SK-N-SH (cell line): Measurements from ENCODE around the gene ZNF236. TPM values are rescaled to one million over a fixed set of nuclear protein-coding genes. Genes with fewer than 3 reads are reported as not detected.

Experiments
- CTCF ChIA-PET: fragments of 300-600, 350-600 bp; formaldehyde crosslinking; extraction: SDS; loops from one replicate; lab custom pipeline; 2021; lab: Yijun Ruan, JAX
- POLR2A ChIA-PET: fragments of 350-600 bp; sonication (Branson Sonifier 250); formaldehyde crosslinking; extraction: SDS; loops from one replicate; lab custom pipeline; 2020; ENCODE audit warnings: antibody characterized with exemption, inconsistent platforms; lab: Yijun Ruan, JAX
- DNase-seq: peaks from one replicate; pipeline ENCODE4 v3.0.0; 2012
- H2AFZ ChIP-seq: fragments of 200-600 bp; sonication (generic); 2 replicates; pipeline ENCODE4 v1.8.1; 2016; ENCODE audit warnings: antibody characterized with exemption, mild to moderate bottlenecking, low read depth
- H3F3A ChIP-seq: fragments of 200-600 bp; sonication (generic); replicated peaks from 2 replicates; pipeline ENCODE3; 2016; ENCODE audit warnings: antibody characterized with exemption, mild to moderate bottlenecking; ENCODE audit not compliant: insufficient read depth
- H3K27ac ChIP-seq, 2 experiments: fragments of 200-500 bp in 1 of 2; fragments of 200-600 bp in 1 of 2; sonication (Bioruptor generic) in 1 of 2; sonication (generic), shearing (Covaris generic) in 1 of 2; 2 replicates each; pipeline versions ENCODE4 v1.5.1 to v1.6.1; 2014 to 2016; ENCODE audit warnings: low read depth in 2 of 2, inconsistent platforms in 1 of 2, low read length in 1 of 2, mild to moderate bottlenecking in 1 of 2, mixed read lengths in 1 of 2
- H3K27me3 ChIP-seq: fragments of 200-600 bp; sonication (generic), shearing (Covaris generic); 2 replicates; pipeline ENCODE4 v1.6.1; 2016; ENCODE audit warnings: mixed run types; ENCODE audit not compliant: insufficient read depth
- H3K36me3 ChIP-seq, 2 experiments: fragments of 200-500 bp in 1 of 2; fragments of 200-600 bp in 1 of 2; sonication (Bioruptor generic) in 1 of 2; sonication (generic) in 1 of 2; replicated peaks in 1 of 2; 2 replicates each; pipeline versions ENCODE3 to v1.5.1; 2014 to 2016; ENCODE audit warnings: low read length in 1 of 2, mild to moderate bottlenecking in 1 of 2; ENCODE audit not compliant: insufficient read depth in 2 of 2, control insufficient read depth in 1 of 2
- H3K4me1 ChIP-seq, 2 experiments: fragments of 200-500 bp in 1 of 2; fragments of 200-600 bp in 1 of 2; sonication (Bioruptor generic) in 1 of 2; sonication (generic), shearing (Covaris generic) in 1 of 2; 2 replicates each; pipeline versions ENCODE4 v1.5.1 to v1.6.1; 2014 to 2016; ENCODE audit warnings: low read depth in 1 of 2, low read length in 1 of 2, mixed run types in 1 of 2; ENCODE audit not compliant: insufficient read depth in 2 of 2, control insufficient read depth in 1 of 2
- H3K4me2 ChIP-seq: fragments of 200-600 bp; sonication (generic), shearing (Covaris generic); 2 replicates; pipeline ENCODE4 v1.6.1; 2017; ENCODE audit warnings: mixed run types
- H3K4me3 ChIP-seq, 2 experiments: fragments of 200-500 bp in 1 of 2; fragments of 200-600 bp in 1 of 2; sonication (Bioruptor generic) in 1 of 2; sonication (generic), shearing (Covaris generic) in 1 of 2; 2 replicates each; pipeline versions ENCODE4 v1.5.1 to v1.8.1; 2014 to 2016; ENCODE audit warnings: low read depth in 2 of 2, inconsistent platforms in 1 of 2, low read length in 1 of 2, mild to moderate bottlenecking in 1 of 2, mixed read lengths in 1 of 2, moderate library complexity in 1 of 2
- H3K79me2 ChIP-seq: fragments of 200-600 bp; sonication (generic); 2 replicates; pipeline ENCODE4 v1.8.1; 2017; ENCODE audit warnings: mild to moderate bottlenecking; ENCODE audit not compliant: insufficient read depth
- H3K9ac ChIP-seq: fragments of 200-600 bp; sonication (generic); 2 replicates; pipeline ENCODE4 v1.6.1; 2017; ENCODE audit warnings: mixed run types
- H3K9me2 ChIP-seq: fragments of 200-600 bp; sonication (generic); 2 replicates; pipeline ENCODE4 v1.6.1; 2017; ENCODE audit warnings: mixed run types
- H3K9me3 ChIP-seq: fragments of 200-600 bp; sonication (generic); 2 replicates; pipeline ENCODE4 v1.6.1; 2017; ENCODE audit warnings: mixed run types, mild to moderate bottlenecking, moderate library complexity
- H4K20me1 ChIP-seq: fragments of 200-600 bp; sonication (generic); 2 replicates; pipeline ENCODE4 v1.6.1; 2017; ENCODE audit warnings: mild to moderate bottlenecking, mixed run types; ENCODE audit not compliant: insufficient read depth
- CHD2 ChIP-seq: fragments of 150-350 bp; IDR thresholded peaks from 2 replicates; pipeline ENCODE4 v1.6.1; 2018; ENCODE audit warnings: low read length; ENCODE audit not compliant: partially characterized antibody
- EP300 ChIP-seq, 2 experiments: IDR thresholded peaks; 2 replicates each; pipeline versions ENCODE4 v1.4.0 to v1.6.1; 2012; ENCODE audit warnings: borderline replicate concordance in 1 of 2, low read depth in 1 of 2, low read length in 1 of 2
- EZH2phosphoT487 ChIP-seq: fragments of 200-600 bp; sonication (generic); IDR thresholded peaks from 2 replicates; pipeline ENCODE4 v1.6.1; 2017; ENCODE audit warnings: low read depth, mixed run types, mild to moderate bottlenecking, antibody characterized with exemption, moderate library complexity, borderline replicate concordance
- FOXM1 ChIP-seq: IDR thresholded peaks from 2 replicates; pipeline ENCODE4 v1.4.0; 2012; ENCODE audit warnings: low read depth, mild to moderate bottlenecking
- JUND ChIP-seq: IDR thresholded peaks from 2 replicates; pipeline ENCODE4 v1.4.0; 2012
- NFIC ChIP-seq: IDR thresholded peaks from 2 replicates; pipeline ENCODE4 v1.4.0; 2012; ENCODE audit warnings: borderline replicate concordance
- NRF1 ChIP-seq: IDR thresholded peaks from 2 replicates; pipeline ENCODE4 v1.6.1; 2012; ENCODE audit warnings: low read depth, mild to moderate bottlenecking, low read length
- RCOR1 ChIP-seq: fragments of 150-350 bp; IDR thresholded peaks from 2 replicates; pipeline ENCODE4 v1.6.1; 2017; ENCODE audit warnings: antibody characterized with exemption, low read length
- SIN3A ChIP-seq: IDR thresholded peaks from 2 replicates; pipeline ENCODE4 v1.6.1; 2012; ENCODE audit warnings: low read depth, mild to moderate bottlenecking, low read length, moderate library complexity, borderline replicate concordance
- SMC3 ChIP-seq: IDR thresholded peaks from 2 replicates; pipeline ENCODE4 v1.6.1; 2012; ENCODE audit warnings: low read depth, low read length, improper control_type of control experiment
- TCF12 ChIP-seq: IDR thresholded peaks from 2 replicates; pipeline ENCODE4 v1.4.0; 2012
- TEAD4 ChIP-seq: IDR thresholded peaks from 2 replicates; pipeline ENCODE4 v1.4.0; 2012; ENCODE audit warnings: mild to moderate bottlenecking, borderline replicate concordance; ENCODE audit not compliant: insufficient read depth
- YY1 ChIP-seq: IDR thresholded peaks from 2 replicates; pipeline ENCODE4 v1.4.0; 2012; ENCODE audit warnings: low read depth, mild to moderate bottlenecking
- WGBS: methylation state at CpG from one replicate; pipeline ENCODE4 v1.1.6; 2017; ENCODE audit warnings: low lambda C conversion rate; 5-methylcytosine and 5-hydroxymethylcytosine counted together
- polyA plus RNA-seq, 3 experiments: library from polyadenylated mRNA; depleted of rRNA; stranded (reverse); fragments of >200 nt; gene quantifications; 2 replicates each; pipeline ENCODE4 v1.2.3, GENCODE V29; 2012
- TF ChIP-seq, protein P1 (sequence below): IDR thresholded peaks from 2 replicates; pipeline ENCODE4; 2012
- TF ChIP-seq, protein P2 (sequence below): fragments of 150-350 bp; IDR thresholded peaks from 2 replicates; pipeline ENCODE4 v1.6.1; 2016; ENCODE audit warnings: mild to moderate bottlenecking, low read depth, low read length
- TF ChIP-seq, protein P3 (sequence below): IDR thresholded peaks from 2 replicates; pipeline ENCODE4 v1.4.0; 2012; ENCODE audit warnings: low read depth, borderline replicate concordance
- TF ChIP-seq, protein P4 (sequence below): fragments of 150-350 bp; IDR thresholded peaks from 2 replicates; pipeline ENCODE4 v1.6.1; 2017; ENCODE audit warnings: antibody characterized with exemption, low read length, low read depth, borderline replicate concordance
- TF ChIP-seq, protein P5 (sequence below): IDR thresholded peaks from 2 replicates; pipeline ENCODE4 v1.4.0; 2012; ENCODE audit warnings: low read depth

The ZNF236 gene
- polyA plus RNA-seq, 1 of the 3 experiments (the other 2 are of a cell fraction), result 4.2 TPM

DNA sequence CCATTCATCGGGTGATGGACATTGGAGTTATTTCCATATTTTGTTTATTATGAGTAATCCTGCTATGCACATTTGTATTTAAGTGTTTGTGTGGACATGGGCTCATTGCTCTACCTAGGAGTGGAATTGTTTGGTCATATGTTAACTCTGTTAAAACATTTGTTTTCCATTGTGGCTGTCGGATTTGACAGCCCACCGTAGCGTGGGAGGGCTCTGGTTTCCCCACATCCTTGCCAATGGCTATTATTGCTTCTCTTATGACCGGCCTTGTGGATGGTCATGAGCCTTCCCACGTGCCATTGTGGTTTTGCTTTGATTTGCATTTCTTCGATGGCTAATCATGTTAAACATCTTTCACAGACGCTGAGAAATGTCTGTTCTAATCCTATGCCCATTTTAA lies 92.0 kb downstream of the ZNF236 start:
- H3K4me3 ChIP-seq, result no peak overlapping the region
- no peaks in the 10 kb centered on the region for H4K20me1 ChIP-seq
- H3K36me3 ChIP-seq, result peaks cover 52 to 76% of the 10 kb centered on the region in 2 experiments
- no peak for TF ChIP-seq NFIC
- no peak for TF ChIP-seq YY1
- no peak for TF ChIP-seq EP300 (IDR thresholded peaks at IDR 0.05; ENCODE audit: borderline replicate concordance in 1 of 2, low read depth in 1 of 2, low read length in 1 of 2)
- TF ChIP-seq TEAD4, result no peak
- TF ChIP-seq, protein P1, sequence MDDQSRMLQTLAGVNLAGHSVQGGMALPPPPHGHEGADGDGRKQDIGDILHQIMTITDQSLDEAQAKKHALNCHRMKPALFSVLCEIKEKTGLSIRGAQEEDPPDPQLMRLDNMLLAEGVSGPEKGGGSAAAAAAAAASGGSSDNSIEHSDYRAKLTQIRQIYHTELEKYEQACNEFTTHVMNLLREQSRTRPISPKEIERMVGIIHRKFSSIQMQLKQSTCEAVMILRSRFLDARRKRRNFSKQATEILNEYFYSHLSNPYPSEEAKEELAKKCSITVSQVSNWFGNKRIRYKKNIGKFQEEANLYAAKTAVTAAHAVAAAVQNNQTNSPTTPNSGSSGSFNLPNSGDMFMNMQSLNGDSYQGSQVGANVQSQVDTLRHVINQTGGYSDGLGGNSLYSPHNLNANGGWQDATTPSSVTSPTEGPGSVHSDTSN, result no peak
- no peak for TF ChIP-seq SIN3A
- TF ChIP-seq NRF1, result no peak
- TF ChIP-seq, protein P2, sequence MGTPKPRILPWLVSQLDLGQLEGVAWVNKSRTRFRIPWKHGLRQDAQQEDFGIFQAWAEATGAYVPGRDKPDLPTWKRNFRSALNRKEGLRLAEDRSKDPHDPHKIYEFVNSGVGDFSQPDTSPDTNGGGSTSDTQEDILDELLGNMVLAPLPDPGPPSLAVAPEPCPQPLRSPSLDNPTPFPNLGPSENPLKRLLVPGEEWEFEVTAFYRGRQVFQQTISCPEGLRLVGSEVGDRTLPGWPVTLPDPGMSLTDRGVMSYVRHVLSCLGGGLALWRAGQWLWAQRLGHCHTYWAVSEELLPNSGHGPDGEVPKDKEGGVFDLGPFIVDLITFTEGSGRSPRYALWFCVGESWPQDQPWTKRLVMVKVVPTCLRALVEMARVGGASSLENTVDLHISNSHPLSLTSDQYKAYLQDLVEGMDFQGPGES, result no peak
- TF ChIP-seq TCF12, result no peak
- TF ChIP-seq, protein P3, sequence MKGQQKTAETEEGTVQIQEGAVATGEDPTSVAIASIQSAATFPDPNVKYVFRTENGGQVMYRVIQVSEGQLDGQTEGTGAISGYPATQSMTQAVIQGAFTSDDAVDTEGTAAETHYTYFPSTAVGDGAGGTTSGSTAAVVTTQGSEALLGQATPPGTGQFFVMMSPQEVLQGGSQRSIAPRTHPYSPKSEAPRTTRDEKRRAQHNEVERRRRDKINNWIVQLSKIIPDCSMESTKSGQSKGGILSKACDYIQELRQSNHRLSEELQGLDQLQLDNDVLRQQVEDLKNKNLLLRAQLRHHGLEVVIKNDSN, result no peak
- no peak for TF ChIP-seq RCOR1
- TF ChIP-seq JUND, result no peak
- TF ChIP-seq, protein P4, sequence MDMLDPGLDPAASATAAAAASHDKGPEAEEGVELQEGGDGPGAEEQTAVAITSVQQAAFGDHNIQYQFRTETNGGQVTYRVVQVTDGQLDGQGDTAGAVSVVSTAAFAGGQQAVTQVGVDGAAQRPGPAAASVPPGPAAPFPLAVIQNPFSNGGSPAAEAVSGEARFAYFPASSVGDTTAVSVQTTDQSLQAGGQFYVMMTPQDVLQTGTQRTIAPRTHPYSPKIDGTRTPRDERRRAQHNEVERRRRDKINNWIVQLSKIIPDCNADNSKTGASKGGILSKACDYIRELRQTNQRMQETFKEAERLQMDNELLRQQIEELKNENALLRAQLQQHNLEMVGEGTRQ, result no peak
- TF ChIP-seq FOXM1, result no peak
- TF ChIP-seq SMC3, result no peak
- no peak for TF ChIP-seq EZH2phosphoT487
- TF ChIP-seq CHD2, result no peak
- TF ChIP-seq, protein P5, sequence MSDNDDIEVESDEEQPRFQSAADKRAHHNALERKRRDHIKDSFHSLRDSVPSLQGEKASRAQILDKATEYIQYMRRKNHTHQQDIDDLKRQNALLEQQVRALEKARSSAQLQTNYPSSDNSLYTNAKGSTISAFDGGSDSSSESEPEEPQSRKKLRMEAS, result no peak
- TF ChIP-seq, all 33 proteins: peak for 0
- 85% methylated on average over 8 of the region's 8 CpGs for WGBS
- Histone ChIP-seq H3K27me3 (no peaks in the 10 kb centered on the region), H3K9me2 (no peaks in the 10 kb centered on the region), H3K79me2 (no peaks in the 10 kb centered on the region), H3K4me1 (no peaks in the 10 kb centered on the region; a peak in 1 of 4 replicates), H2AFZ (no peak overlapping the region), H3K9me3 (no peaks in the 10 kb centered on the region), H3K4me2 (no peak overlapping the region), H3K27ac (no peak overlapping the region), H3K9ac (no peak overlapping the region), H3F3A (no peaks in the 10 kb centered on the region)
- CTCF ChIA-PET, result interaction anchor here (1.0 to 12.6 kb wide), 3 partner anchors 8 to 70 kb away, joined by 4 to 191 read pairs (median 13); no protein-coding TSS in a partner anchor
- POLR2A ChIA-PET, result no interaction called here
- DNase-seq, result no peak
